GM12873 (cell line): ENCODE data around the gene RSPO4.

Experiments
- TF ChIP-seq, protein P1 (sequence below): IDR thresholded peaks from 2 replicates; pipeline ENCODE4 v1.5.1; 2012; ENCODE audit warnings: low read depth, mild to moderate bottlenecking, moderate library complexity, low read length, control low read depth; ENCODE audit not compliant: insufficient read depth; ENCODE audit errors: missing control alignments

Gene RSPO4

DNA sequence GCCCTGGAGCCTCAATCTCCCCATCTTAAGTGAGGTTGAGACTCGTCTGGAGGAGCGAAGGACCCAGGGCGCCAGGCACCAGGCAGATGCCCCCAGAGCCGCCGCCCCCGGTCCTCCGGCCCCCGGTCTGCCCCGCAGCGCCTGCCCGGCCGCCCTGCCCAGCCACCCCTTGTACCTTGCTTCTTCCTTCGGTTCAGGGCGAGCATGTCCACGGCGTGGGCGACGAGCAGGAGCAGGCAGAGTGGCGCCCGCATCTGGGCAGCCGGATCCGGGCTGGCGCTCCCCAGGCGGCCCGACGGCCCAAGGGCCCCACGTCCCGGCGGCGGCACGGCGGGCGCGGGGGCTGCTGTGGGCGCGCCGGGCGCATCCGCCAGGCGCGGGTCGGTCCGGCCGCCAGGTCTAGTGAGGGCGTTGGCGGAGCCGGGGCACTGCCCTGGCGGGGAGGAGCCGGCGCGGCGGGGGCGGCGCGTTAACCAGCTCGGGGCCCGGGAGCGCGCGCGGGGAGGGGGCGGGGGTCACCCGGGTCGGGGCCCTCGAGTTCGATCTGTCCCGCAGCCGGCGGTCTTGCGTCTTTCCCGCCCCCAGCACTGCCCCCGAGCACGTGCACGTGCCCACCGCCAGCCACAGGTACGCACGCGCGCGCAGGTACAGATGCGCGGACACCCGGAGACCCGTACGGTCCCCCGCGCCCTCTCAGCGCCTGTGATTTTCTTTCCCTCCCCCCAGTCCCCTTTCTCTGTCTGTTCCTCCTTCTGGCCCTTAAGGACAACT, at the start of gene RSPO4:
Gene RSPO4, minus strand, starts transcription at position 401 of the 771 bp plus-strand sequence. Its CDS starts 147 bp downstream, at position 254.
- TF ChIP-seq, protein P1, sequence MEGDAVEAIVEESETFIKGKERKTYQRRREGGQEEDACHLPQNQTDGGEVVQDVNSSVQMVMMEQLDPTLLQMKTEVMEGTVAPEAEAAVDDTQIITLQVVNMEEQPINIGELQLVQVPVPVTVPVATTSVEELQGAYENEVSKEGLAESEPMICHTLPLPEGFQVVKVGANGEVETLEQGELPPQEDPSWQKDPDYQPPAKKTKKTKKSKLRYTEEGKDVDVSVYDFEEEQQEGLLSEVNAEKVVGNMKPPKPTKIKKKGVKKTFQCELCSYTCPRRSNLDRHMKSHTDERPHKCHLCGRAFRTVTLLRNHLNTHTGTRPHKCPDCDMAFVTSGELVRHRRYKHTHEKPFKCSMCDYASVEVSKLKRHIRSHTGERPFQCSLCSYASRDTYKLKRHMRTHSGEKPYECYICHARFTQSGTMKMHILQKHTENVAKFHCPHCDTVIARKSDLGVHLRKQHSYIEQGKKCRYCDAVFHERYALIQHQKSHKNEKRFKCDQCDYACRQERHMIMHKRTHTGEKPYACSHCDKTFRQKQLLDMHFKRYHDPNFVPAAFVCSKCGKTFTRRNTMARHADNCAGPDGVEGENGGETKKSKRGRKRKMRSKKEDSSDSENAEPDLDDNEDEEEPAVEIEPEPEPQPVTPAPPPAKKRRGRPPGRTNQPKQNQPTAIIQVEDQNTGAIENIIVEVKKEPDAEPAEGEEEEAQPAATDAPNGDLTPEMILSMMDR, result no peak

DNA sequence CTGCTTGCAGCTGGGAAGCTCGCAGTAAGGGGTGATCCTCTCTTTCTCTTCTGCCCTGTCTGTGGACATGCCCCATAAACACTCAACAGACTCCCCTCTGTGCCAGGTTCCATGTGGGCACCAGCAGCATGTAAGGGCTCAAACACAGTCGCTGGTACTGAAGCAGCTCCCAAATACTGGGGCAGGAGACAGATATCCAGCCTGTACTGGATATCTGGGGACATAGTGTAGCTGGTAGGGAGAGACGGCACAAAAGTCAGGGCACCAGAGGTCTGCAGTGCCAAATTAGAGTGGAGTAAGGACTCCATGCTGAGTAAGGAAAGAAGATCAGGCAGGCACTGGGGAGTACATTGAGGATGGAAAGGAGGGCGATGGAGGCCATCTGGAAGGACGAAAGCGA, 48.3 kb upstream of the RSPO4 start:
- TF ChIP-seq, protein P1, result no peak

DNA sequence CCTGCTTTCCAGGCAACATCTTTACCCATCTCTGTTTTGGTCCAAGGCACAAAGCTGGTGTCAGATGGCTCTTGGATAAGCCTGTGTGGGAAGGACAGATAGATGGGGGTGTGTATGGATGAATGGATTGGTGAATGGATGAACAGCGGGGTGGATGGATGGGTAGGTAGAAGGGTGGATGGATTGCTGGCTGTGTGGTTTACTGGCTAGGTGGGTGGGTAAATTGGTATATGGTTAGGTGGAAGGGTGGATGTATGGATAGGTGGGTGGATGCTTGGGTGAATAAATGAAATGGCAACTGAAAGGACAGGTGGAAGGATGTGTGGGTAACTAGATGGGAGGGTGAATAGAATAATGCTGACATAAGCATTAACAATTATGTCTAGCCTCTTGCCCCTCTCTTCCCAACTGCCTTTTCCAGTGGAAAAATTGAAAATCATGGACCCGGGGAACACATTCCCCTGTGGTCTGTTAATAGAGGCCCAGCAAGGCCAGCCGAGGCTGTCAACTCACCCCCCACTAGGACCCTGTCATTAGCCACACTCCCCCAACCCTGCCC, 43.8 kb upstream of the RSPO4 start:
- TF ChIP-seq, protein P1, result no peak

DNA sequence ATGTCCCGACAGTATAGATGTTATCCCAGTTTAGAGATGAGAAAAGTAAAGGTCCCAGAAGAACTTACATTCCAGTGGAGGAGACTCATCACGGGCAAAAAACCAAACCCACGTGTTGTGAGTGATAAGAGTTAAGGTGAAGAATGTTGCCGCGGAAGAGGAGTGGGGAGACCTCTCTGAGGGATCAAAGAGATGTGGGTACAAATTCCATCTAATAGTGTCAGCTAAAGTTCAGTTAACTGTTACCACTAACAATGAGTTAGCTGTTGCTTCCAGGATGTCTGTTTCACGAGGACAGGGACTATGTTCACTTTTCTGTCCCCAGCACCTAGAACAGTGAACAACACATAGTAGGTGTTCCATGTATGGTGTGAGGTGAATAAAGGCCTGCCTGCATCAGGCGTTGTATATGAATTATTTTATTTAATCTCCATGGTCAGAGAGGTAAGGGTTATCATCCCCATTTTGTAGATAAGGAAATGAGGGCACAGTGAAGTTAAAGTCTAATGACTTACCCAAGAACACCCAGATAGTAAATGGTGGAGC, 39.8 kb upstream of the RSPO4 start:
- TF ChIP-seq, protein P1, result no peak

DNA sequence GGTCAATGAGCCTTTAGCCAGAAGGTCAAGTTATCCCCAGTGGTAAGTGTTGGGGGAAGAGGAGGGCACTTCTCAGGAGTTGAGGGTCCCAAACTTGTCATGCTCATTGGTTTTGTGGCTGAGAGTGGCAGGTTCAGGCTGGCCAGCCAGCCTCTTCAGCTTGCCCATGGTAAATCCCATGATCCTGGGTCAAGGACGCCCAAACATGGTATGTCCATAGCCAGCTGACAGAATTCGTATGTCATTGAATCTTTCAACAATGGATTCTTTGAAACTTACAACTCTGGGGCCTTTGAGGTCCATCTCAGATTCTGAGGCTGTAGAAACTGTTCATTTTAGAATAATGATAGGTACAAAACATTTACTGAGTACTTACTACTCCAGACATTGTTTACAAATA, 36.1 kb upstream of the RSPO4 start:
- TF ChIP-seq, protein P1, result no peak

DNA sequence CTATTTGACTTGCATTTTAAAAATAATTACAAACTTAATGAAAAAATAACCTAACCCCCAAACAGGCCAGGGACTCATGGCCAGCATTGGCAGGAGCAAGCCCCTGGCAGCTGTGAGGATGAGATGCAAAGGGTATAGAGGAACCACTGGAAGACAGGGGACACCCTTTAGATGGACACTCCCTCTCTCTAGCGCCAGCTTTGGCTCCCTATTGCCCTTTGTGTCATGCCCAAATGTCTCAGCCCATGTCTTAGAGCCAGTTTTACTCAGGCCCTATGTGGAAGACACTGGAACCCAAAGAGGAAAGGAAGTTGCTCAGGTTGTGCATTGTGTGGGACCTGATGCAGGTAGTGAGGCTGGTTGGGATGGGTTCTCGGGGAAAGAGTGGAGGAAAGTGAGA, 34.9 kb upstream of the RSPO4 start:
- TF ChIP-seq, protein P1, result no peak

DNA sequence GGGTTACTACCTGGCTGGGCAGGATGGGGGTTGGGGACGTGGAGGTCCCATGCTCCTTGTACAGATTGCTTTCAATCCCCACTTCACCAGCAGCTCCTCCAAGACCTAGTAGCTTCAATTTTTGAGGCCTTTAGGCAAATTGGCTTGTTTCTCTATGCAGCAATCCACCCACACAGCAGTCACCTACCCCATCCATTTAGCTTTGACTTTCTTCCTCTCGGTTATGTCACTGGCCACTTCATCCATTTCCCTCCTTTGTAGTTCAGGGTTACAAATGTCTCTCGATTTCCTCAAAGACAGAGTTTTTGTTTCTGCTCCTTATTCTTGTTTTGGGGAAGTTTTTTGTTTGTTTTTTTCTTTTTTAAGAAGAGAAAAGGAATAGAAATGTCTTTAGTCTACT, 33.4 kb upstream of the RSPO4 start:
- TF ChIP-seq, protein P1, result no peak
